T-helper 2 cell treated with Interferon-gamma antibody and Interleukin-4, amounts not matched to agents 100 ng/mL and 5 ng/mL, for 36 hours (primary cell): ENCODE data around the gene MSI2. TPM values are rescaled to one million over a fixed set of nuclear protein-coding genes. Genes with fewer than 3 reads are reported as not detected.
"Not testable (repeated sequence)": the region's sequence is repeated elsewhere in the genome, so short reads cannot be mapped to it uniquely, and the experiment has no call there.

Experiments used
- intact Hi-C: fragments of 100-400 bp; cut with micrococcal nuclease; formaldehyde crosslinking; loops from one replicate; pipeline ENCODE4 v1.15.1; 2023
- total RNA-seq: library from RNA; stranded (reverse); gene quantifications from 2 replicates; pipeline ENCODE4 v1.2.3, GENCODE V29; 2022

MSI2 gene
- total RNA-seq, 1 donor from 2014 or later = 140 TPM

GRCh38 chr17:57288040-57288772, 31.9 kb downstream of the MSI2 start:
- intact Hi-C loops = no loop called here

DNA sequence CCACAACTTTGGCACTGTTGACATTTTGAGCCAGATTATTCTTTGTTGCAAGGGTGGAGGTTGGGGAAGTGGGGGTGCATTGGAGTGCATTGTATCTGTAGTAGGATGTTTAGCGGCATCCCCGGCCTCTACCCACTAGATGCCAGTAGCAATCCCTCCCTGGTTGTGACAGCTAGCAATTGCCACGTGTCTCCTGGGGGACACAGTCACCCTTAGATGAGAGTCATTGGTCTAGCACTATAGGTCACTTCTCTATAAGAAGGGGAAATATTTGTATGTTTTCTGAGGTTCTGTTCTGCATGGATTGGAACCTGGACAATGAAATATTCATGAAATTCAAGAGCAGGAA, 32.4 kb downstream of the MSI2 start:
- intact Hi-C loops = no loop called here

DNA sequence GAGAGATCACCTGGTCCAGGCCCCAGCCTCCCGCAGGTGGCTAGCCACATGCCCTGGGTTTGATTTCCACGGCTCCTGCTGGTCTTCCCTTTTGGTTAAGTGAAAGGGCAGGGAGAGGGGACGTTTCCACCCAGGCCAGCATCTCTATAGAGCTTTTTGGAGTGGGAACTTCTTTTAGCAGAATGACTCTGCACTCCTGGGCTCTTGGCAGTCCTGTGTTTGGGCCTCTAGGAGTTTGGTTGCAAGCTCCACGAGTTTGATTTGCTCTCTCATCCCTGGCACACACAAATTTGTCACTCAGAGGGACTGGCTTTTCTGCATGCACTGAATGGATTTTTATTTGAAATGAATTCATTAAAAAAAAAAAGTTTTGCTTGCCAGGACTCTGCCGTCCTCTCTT, 32.8 kb downstream of the MSI2 start:
- intact Hi-C loops = no loop called here

DNA sequence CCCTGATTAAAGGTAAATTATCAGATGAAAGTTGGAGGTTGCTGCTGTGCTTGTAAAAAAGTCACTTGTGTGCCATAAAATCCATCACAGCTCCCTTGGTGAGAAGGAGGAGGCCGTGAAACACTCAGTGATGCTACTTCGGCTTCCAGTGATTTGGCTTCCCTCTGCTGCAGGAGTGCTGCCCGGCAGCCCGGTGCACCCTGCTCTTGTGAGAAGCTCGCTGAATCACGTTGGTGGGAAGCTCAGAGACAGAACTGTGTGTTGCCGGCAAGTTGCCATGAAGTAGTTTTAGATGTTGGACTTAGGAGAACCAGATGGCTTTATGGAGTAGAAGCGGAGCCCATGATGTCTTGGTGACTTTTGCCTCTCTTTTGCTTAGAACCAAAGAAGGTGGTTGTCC, 33.3 kb downstream of the MSI2 start:
- intact Hi-C loops = no loop called here

- intact Hi-C loops = no loop called here
Measured at GRCh38 chr17:57290981-57291380, 34.7 kb downstream of the MSI2 start.

DNA sequence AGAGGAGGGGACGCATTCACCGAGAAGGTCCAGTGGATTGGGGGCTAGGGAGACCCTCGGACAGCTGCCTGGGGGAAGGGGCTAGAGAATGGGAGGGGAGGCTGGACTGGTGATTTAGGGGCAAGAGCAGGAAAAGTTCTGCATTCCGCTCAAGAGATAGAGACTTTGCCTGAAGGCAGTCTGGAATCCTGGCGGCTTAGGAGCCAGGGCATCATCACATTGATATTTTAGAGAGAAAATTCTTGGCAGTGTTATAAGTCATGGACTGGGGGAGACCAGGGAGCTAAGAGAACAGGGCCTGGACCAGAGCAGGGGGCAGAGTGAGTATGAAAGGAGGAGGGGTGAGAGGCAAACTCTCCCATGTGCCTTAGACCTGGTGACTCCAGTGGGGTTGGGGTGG, 35.8 kb downstream of the MSI2 start:
- intact Hi-C loops = no loop called here

- intact Hi-C loops = no loop called here
Measured at GRCh38 chr17:57293077-57293476, 36.8 kb downstream of the MSI2 start.

DNA sequence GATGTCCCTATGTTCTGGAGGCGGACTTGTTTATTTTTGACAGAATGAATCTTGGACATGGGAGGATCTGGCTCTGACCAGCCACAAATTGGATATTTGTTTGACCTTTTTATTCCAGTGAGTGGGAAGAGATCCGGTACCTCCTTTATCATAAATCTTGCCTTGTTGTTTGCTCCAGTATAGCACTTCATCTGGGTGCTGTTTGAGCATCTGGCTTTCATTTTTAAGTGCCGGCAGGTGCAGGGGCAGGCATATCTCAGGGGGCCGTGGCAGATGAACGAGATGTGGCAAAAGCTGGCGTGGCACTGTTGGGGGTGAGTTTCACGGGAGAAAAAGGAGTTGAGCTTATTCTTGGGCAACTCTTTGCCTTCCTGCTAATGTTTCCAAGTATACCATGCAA, 37.8 kb downstream of the MSI2 start:
- intact Hi-C loops = no loop called here

- intact Hi-C loops = no loop called here
Measured at GRCh38 chr17:57294629-57295501, 38.5 kb downstream of the MSI2 start.

GRCh38 chr17:57295526-57296023, 39.3 kb downstream of the MSI2 start:
- intact Hi-C loops = no loop called here

GRCh38 chr17:57296231-57296630, 39.9 kb downstream of the MSI2 start:
- intact Hi-C loops = no loop called here

DNA sequence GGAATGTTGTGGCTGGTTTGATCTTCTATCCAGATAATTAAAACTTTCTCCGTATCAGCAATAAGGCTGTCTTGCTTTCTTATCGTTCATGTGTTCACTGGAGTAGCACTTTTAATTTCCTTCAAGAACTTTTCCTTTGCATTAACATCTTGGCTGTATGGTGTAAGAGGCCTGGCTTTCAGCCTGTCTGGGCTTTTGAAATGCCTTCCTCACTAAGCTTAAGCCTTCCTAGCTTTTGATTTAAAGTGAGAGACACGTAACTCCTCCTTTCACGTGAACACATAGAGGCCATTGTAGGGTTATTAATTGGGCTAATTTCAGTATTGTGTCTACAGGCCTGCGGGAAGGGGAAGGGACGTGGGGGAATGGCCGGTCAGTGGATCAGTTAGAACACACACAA, 42.9 kb downstream of the MSI2 start:
- intact Hi-C loops = no loop called here

DNA sequence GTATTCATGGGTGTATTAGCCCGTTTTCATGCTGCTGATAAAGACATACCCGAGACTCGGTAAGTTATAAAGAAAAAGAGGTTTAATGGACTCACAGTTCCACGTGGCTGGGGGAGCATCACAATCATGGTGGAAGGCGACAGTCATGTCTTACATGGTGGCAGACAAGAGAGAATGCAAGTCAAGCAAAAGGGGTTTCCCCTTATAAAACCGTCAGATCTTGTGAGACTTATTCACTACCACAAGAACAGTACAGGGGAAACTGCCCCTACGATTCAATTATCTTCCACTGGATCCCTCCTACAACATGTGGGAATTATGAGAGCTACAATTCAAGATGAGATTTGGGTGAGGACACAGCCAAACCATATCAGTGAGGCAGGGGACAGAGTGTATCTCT, 44.3 kb downstream of the MSI2 start:
- intact Hi-C loops = not testable (repeated sequence)

- intact Hi-C loops = no loop called here
Measured at GRCh38 chr17:57302690-57303465, 46.6 kb downstream of the MSI2 start.

GRCh38 chr17:57305144-57305728, 48.9 kb downstream of the MSI2 start:
- intact Hi-C loops = no loop called here

DNA sequence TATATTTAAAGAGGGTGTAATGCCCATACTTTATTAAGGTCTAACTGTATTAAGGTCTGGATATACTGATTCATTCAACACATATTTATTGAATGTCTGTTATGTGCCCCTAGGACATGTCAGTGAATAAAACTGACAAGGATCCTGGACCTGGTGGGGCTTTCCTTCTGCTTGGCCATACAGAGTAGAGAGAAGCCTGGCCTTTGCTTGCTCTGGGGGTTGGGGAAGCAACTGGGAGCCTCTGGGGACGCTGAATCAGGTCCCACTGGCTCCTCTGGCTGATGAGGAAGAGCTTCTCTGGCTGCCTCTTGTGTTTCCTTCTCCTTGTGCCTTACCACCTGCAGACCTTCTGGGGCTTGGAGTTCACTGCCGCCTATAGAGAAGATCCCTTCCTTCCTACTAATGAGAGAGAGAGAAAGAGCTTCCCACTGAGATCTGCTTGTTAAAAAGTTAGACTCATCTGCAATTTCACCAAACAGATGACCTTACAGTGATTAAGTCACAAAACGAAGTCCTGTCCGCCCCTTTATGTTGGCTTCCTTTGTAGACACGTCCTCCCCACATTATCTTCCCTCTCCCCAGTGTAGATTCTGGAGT, 49.7 kb downstream of the MSI2 start:
- intact Hi-C loops = no loop called here

DNA sequence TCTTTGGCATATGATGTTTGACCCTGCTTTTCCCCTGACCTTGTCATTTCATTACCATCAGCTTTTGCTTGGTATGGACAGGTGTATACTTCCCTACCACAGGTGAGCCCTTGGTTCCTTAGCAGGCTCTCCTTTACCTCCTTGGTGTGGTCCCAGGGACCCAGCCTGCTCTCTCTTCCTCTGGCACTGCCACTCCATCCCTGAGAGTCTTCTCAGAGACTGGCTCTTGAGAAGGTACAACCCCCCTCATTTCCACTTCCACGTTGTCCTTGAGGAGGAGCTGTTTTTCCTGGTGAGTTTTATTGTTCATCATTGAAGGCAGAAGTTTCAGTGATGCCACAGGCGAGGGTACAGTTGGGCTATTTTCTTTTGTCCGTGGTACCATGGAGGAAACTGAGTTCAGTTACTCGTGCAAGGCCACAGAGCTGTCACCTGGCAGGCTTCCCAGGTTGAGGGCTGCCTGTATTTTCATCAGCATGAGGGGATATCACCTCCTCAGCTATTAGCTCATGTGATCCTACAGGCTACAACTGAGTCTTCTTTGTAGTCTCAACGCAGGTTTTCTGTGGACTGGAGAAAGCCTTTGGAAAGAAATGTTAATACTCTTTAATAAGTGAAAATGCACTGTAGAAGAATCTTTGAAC, 52.3 kb downstream of the MSI2 start:
- intact Hi-C loops = no loop called here

DNA sequence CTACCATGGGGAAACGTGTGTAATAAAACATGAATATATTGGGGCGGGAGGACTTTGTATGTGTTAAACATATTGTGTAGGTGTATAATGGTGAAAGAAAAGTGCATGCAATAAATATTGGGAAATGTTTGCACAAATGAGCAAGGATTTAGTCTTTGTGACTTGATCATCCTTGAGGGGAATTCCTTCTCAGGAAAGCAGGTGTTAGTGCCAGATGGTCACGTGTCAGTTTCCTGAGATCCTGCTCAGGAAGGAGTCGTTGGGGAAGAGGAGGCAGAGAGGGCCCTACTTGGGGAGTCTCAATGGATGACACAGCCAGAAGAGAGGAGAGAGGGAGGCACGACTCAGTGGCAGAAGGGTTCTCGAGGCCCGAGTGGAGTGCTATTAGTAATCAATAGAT, 53.2 kb downstream of the MSI2 start:
- intact Hi-C loops = no loop called here

- intact Hi-C loops = no loop called here
Measured at GRCh38 chr17:57311281-57312216, 55.2 kb downstream of the MSI2 start.
